H1 (cell line): ENCODE measurements around the gene GRIA1.

Source experiments
- BACH1 ChIP-seq: IDR thresholded peaks from 2 replicates; pipeline ENCODE4 v1.6.1; 2012; ENCODE audit warnings: low read length, improper control_type of control experiment
- CTCF ChIP-seq, 3 experiments: IDR thresholded peaks; 1 replicate in 2 of 3; 2 replicates in 1 of 3; pipeline versions ENCODE4 v1.5.1 to v1.6.1; 2011; ENCODE audit warnings: low read length in 3 of 3, mild to moderate bottlenecking in 3 of 3, inconsistent platforms in 2 of 3, low read depth in 1 of 3, moderate library complexity in 1 of 3; ENCODE audit not compliant: insufficient read depth in 1 of 3; ENCODE audit errors: control extremely low read depth in 1 of 3

DNA sequence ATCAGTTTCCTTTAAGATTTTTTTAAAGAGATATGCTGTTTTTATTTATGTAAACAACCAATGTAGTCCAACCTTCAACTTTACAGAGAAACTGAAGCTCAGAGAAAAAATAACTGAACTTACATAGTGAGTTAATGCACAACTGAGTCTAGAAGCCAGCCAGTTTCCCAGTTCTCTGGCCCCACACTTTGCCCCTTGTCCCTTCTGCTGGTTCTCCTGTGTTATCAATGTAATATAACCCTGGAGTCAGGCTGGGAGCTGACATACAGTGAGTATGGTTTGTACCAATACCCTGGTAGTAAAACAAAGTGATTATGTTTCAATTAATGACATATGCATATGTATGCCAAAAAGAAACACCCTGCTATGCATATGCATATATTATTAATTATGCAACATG is 32.2 kb upstream of the GRIA1 start:
- TF ChIP-seq CTCF (IDR thresholded peaks at IDR 0.05; ENCODE audit: control extremely low read depth in 1 of 3, insufficient read depth in 1 of 3, low read depth in 1 of 3, low read length in 3 of 3), result no peak
- no peak for TF ChIP-seq BACH1
